NCI-H2196 (cell line): ENCODE measurements around the gene ZIC1.

ENCODE experiments used
- DNase-seq: peaks from one replicate; lab custom pipeline; 2025; ENCODE audit not compliant: unreplicated experiment; lab: John Stamatoyannopoulos, UW

The ZIC1 gene

DNA sequence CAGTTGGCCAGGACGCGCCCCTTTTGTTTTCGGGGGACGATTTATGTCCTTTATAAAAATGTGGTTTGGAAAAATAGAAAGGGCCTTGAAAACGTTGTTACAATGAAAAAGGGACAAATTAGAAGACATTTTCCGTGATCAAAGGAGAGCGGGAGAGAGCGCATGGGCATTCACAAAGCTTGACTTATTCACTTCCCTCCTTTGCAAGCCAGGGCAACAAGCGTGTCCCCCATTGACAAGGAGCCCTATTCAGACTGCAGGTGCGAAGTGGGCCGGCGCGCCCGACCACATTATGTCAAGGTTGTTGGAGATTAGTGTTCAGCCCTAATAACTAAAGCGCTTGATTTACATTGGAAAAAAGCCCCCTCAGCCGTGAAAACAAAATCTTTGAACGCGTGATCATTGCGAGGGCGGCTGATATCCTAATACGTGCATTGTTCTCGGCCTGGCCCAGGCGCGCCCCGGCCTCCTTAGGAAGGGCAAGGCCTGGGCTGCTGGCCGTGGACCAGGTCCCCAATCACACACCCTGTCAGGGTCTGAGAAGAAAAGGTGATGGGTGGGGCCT, 28.7 kb upstream of the ZIC1 start:
- DNase-seq: no peak

- DNase-seq: no peak
Measured at GRCh38 chr3:147380977-147381376, 28.2 kb upstream of the ZIC1 start.

DNA sequence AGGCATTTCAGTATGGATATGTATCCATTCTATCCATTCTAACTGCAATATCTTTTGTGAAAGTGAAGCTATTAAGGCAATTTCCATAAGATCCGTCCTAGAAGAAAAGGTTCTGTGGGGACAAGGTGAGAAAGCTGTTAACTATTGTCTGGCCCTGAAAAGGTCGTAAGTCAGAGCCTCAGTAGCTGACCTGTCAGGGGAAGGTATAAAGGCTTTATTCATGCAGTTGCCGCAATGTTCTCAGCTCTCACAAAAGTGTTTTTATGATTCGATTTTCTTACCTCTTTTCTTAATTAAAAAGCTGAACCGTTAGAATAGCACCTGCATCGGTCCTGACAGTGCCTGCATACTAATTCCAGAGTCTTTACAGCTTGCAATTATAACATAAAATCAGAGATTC, 27.6 kb upstream of the ZIC1 start:
- no peak for DNase-seq

GRCh38 chr3:147383617-147384016, 25.5 kb upstream of the ZIC1 start:
- no peak for DNase-seq

- no peak for DNase-seq
Measured at GRCh38 chr3:147384210-147385058, 24.7 kb upstream of the ZIC1 start.

GRCh38 chr3:147385059-147386012, 23.8 kb upstream of the ZIC1 start:
- no peak for DNase-seq

GRCh38 chr3:147387291-147387884, 21.8 kb upstream of the ZIC1 start:
- no peak for DNase-seq

GRCh38 chr3:147387885-147388699, 21.1 kb upstream of the ZIC1 start:
- no peak for DNase-seq

- no peak for DNase-seq
Measured at GRCh38 chr3:147388700-147389580, 20.2 kb upstream of the ZIC1 start.

DNA sequence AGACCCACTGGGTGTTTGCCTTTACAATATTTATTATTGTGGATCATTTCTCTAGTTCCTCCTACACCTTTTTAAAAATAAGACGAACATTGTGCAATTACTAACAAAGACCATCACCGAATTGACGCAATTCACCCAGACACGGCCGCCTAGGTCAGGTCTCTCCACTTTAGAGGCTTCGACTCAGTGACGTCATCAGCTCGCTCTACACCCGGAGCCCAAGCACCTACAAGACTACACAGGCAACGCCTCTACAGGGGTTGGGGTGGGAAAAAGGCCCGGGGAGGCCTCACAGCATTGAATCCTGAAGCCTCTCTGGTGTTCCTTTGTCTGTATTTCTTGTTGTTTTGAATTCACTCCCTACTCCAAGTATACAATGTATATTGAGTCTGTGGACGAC, 19.4 kb upstream of the ZIC1 start:
- DNase-seq: no peak

GRCh38 chr3:147390589-147391569, 18.3 kb upstream of the ZIC1 start:
- DNase-seq: no peak

GRCh38 chr3:147391781-147392624, 17.2 kb upstream of the ZIC1 start:
- no peak for DNase-seq

DNA sequence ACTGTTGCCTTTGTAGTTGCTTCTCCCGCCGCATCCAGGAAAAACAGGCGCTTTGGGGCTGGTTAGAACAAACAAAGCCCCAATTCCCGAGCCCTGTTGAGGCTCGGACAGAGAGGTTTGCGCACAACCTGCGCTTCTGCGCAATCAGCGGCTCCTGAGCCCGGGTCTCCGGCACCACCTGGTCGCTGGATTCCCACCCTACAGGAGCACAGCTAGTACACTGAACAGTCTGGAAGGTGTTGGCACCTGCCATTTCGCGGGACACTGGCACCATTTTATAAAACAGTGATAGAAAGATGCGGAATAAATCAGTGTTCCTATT, 16.6 kb upstream of the ZIC1 start:
- no peak for DNase-seq

DNA sequence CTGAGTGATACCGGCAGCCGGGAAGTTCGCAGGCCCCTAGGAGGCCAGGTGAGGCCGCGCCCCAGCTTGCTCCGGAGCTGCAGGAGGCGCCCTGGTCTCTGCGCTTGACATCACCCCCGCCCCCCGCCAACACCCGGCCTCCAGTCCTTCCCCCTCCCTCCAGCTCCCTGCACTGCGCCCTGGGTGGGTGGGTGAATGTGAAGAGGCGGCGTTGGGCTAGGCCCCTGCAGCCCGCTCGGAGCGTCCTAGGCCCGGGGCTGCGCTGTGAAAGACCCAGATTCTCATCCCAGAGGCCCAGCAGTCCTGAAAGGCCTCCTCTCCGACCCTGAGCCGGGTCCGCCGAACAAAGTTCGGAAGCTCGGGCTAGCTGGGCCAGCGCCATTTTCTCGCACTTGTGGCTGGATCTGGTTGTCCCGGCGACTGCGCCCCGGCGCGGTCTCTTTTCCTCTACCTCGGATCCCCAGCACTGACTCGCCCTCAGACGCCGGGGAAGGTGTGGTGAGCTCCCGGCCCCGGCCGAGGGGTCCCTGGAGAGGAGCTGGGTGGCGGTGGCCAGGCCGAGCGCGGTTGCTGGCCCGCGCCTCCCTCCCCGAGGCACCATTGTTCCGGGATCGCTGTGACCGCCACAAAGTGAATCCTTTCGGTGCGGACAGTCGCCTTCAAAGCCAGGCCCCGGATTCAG, 15.8 kb upstream of the ZIC1 start:
- DNase-seq: no peak

- no peak for DNase-seq
Measured at GRCh38 chr3:147393943-147394883, 15.0 kb upstream of the ZIC1 start.

DNA sequence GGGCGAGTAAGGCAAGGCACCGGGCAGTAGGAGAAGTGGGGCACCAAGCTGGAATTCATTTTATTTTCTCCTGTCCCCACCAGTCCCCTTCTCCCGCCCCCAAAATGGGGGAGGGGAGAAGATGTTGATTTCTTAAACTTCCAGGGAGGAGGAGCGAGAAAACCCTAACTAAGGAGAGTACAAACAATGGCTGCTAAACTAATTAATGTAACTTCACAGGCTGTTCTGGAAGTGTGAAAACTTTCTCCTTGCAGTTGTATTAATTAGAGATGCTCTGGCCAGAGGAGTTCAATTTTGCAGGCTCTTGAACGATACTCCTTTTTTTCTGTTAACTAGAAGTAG, 14.3 kb upstream of the ZIC1 start:
- no peak for DNase-seq
